Measurements from ENCODE around the gene HOXD3. TPM values are rescaled to one million over a fixed set of nuclear protein-coding genes. Genes with fewer than 3 reads are reported as not detected.

The HOXD3 gene
- total RNA-seq, 1 experiment from 2014 or later = not detected

DNA sequence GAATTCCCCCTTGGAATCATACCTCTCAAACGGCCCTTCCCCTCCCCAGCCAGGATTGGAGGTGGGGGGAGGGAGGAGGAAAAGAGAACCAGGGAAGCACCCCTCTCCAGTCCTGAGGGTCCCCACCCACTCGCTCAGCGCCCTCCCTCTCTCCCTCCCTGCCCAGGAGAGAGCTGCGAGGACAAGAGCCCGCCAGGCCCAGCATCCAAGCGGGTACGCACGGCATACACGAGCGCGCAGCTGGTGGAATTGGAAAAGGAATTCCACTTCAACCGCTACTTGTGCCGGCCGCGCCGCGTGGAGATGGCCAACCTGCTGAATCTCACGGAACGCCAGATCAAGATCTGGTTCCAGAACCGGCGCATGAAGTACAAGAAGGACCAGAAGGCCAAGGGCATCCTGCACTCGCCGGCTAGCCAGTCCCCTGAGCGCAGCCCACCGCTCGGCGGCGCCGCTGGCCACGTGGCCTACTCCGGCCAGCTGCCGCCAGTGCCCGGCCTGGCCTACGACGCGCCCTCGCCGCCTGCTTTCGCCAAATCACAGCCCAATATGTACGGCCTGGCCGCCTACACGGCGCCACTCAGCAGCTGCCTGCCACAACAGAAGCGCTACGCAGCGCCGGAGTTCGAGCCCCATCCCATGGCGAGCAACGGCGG, 14.4 kb downstream of the HOXD3 start (continued):
- TF ChIP-seq IRF2 (CRISPR knock-in tag; IDR thresholded peaks at IDR 0.05; ENCODE audit: borderline replicate concordance, low read depth) (no peak), ZNF232 (CRISPR knock-in tag; IDR thresholded peaks at IDR 0.05) (no peak), ZNF317 (CRISPR knock-in tag; IDR thresholded peaks at IDR 0.05; ENCODE audit: borderline replicate concordance, low read depth) (no peak), ZNF138 (CRISPR knock-in tag; conservative IDR thresholded peaks at IDR 0.05) (no peak), PRRX2 (CRISPR knock-in tag; IDR thresholded peaks at IDR 0.05) (no peak), RELA (CRISPR knock-in tag; IDR thresholded peaks at IDR 0.05; ENCODE audit: borderline replicate concordance) (no peak), CREM (CRISPR knock-in tag; IDR thresholded peaks at IDR 0.05) (no peak), SMAD3 (CRISPR knock-in tag; IDR thresholded peaks at IDR 0.05; ENCODE audit: borderline replicate concordance) (0 out of 2 replicates have a peak, but pooled peaks have one; percentile 37), NFYB (CRISPR knock-in tag; conservative IDR thresholded peaks at IDR 0.05; ENCODE audit: low read depth) (peak; percentile 24; the same call in 1 of the 2 replicates), MYBL2 (CRISPR knock-in tag; IDR thresholded peaks at IDR 0.05) (peak; percentile 89), RORB (CRISPR knock-in tag; IDR thresholded peaks at IDR 0.05) (no peak), ZNF423 (CRISPR knock-in tag; IDR thresholded peaks at IDR 0.05) (no peak)
- TF ChIP-seq, protein P1, sequence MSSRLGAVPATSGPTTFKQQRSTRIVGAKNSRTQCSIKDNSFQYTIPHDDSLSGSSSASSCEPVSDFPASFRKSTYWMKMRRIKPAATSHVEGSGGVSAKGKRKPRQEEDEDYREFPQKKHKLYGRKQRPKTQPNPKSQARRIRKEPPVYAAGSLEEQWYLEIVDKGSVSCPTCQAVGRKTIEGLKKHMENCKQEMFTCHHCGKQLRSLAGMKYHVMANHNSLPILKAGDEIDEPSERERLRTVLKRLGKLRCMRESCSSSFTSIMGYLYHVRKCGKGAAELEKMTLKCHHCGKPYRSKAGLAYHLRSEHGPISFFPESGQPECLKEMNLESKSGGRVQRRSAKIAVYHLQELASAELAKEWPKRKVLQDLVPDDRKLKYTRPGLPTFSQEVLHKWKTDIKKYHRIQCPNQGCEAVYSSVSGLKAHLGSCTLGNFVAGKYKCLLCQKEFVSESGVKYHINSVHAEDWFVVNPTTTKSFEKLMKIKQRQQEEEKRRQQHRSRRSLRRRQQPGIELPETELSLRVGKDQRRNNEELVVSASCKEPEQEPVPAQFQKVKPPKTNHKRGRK (CRISPR knock-in tag; IDR thresholded peaks at IDR 0.05; ENCODE audit: borderline replicate concordance) = no peak
- TF ChIP-seq, protein P2, sequence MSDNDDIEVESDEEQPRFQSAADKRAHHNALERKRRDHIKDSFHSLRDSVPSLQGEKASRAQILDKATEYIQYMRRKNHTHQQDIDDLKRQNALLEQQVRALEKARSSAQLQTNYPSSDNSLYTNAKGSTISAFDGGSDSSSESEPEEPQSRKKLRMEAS (CRISPR knock-in tag; IDR thresholded peaks at IDR 0.05) = peak; percentile 91
- TF ChIP-seq, protein P3, sequence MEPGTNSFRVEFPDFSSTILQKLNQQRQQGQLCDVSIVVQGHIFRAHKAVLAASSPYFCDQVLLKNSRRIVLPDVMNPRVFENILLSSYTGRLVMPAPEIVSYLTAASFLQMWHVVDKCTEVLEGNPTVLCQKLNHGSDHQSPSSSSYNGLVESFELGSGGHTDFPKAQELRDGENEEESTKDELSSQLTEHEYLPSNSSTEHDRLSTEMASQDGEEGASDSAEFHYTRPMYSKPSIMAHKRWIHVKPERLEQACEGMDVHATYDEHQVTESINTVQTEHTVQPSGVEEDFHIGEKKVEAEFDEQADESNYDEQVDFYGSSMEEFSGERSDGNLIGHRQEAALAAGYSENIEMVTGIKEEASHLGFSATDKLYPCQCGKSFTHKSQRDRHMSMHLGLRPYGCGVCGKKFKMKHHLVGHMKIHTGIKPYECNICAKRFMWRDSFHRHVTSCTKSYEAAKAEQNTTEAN (CRISPR knock-in tag; IDR thresholded peaks at IDR 0.05) = peak; percentile 65; the same call in 1 of the 2 replicates
- TF ChIP-seq, protein P4, sequence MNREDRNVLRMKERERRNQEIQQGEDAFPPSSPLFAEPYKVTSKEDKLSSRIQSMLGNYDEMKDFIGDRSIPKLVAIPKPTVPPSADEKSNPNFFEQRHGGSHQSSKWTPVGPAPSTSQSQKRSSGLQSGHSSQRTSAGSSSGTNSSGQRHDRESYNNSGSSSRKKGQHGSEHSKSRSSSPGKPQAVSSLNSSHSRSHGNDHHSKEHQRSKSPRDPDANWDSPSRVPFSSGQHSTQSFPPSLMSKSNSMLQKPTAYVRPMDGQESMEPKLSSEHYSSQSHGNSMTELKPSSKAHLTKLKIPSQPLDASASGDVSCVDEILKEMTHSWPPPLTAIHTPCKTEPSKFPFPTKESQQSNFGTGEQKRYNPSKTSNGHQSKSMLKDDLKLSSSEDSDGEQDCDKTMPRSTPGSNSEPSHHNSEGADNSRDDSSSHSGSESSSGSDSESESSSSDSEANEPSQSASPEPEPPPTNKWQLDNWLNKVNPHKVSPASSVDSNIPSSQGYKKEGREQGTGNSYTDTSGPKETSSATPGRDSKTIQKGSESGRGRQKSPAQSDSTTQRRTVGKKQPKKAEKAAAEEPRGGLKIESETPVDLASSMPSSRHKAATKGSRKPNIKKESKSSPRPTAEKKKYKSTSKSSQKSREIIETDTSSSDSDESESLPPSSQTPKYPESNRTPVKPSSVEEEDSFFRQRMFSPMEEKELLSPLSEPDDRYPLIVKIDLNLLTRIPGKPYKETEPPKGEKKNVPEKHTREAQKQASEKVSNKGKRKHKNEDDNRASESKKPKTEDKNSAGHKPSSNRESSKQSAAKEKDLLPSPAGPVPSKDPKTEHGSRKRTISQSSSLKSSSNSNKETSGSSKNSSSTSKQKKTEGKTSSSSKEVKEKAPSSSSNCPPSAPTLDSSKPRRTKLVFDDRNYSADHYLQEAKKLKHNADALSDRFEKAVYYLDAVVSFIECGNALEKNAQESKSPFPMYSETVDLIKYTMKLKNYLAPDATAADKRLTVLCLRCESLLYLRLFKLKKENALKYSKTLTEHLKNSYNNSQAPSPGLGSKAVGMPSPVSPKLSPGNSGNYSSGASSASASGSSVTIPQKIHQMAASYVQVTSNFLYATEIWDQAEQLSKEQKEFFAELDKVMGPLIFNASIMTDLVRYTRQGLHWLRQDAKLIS (CRISPR knock-in tag; IDR thresholded peaks at IDR 0.05; ENCODE audit: borderline replicate concordance) = no peak
- TF ChIP-seq, protein P5, sequence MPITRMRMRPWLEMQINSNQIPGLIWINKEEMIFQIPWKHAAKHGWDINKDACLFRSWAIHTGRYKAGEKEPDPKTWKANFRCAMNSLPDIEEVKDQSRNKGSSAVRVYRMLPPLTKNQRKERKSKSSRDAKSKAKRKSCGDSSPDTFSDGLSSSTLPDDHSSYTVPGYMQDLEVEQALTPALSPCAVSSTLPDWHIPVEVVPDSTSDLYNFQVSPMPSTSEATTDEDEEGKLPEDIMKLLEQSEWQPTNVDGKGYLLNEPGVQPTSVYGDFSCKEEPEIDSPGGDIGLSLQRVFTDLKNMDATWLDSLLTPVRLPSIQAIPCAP (CRISPR knock-in tag; IDR thresholded peaks at IDR 0.05) = peak; percentile 73; the same call in 1 of the 2 replicates
- TF ChIP-seq, protein P6, sequence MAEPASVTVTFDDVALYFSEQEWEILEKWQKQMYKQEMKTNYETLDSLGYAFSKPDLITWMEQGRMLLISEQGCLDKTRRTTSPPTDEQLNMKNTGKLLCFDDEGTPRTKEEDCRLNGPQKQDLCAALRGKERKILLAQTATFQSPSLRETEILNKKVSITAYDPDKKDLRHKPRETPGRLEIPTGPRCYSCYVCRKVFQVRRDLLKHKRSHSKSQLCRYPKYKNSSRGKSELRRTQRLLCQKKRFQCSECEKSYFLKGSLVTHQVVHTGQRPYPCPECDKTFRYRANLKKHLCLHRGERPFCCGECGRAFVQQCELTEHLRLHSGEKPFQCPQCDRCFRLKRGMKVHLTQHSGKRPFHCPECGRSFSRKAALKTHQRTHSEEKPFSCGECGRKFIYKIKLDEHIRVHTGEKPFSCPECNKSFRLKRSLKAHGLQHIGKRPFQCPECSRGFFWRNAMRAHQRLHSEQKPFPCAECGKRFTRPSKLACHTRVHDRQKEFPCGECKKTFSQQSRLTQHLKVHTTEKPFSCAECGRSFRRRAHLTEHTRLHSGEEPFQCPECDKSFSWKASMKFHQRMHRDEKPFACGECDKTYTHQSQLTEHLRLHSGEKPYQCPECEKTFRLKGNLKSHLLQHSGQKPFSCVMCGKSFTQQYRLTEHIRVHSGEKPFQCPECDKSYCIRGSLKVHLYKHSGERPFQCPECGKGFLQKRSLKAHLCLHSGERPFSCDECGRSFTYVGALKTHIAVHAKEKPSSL (CRISPR knock-in tag; conservative IDR thresholded peaks at IDR 0.05) = no peak
- TF ChIP-seq, protein P7, sequence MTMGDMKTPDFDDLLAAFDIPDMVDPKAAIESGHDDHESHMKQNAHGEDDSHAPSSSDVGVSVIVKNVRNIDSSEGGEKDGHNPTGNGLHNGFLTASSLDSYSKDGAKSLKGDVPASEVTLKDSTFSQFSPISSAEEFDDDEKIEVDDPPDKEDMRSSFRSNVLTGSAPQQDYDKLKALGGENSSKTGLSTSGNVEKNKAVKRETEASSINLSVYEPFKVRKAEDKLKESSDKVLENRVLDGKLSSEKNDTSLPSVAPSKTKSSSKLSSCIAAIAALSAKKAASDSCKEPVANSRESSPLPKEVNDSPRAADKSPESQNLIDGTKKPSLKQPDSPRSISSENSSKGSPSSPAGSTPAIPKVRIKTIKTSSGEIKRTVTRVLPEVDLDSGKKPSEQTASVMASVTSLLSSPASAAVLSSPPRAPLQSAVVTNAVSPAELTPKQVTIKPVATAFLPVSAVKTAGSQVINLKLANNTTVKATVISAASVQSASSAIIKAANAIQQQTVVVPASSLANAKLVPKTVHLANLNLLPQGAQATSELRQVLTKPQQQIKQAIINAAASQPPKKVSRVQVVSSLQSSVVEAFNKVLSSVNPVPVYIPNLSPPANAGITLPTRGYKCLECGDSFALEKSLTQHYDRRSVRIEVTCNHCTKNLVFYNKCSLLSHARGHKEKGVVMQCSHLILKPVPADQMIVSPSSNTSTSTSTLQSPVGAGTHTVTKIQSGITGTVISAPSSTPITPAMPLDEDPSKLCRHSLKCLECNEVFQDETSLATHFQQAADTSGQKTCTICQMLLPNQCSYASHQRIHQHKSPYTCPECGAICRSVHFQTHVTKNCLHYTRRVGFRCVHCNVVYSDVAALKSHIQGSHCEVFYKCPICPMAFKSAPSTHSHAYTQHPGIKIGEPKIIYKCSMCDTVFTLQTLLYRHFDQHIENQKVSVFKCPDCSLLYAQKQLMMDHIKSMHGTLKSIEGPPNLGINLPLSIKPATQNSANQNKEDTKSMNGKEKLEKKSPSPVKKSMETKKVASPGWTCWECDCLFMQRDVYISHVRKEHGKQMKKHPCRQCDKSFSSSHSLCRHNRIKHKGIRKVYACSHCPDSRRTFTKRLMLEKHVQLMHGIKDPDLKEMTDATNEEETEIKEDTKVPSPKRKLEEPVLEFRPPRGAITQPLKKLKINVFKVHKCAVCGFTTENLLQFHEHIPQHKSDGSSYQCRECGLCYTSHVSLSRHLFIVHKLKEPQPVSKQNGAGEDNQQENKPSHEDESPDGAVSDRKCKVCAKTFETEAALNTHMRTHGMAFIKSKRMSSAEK (CRISPR knock-in tag; IDR thresholded peaks at IDR 0.05; ENCODE audit: borderline replicate concordance) = no peak
- TF ChIP-seq, protein P8, sequence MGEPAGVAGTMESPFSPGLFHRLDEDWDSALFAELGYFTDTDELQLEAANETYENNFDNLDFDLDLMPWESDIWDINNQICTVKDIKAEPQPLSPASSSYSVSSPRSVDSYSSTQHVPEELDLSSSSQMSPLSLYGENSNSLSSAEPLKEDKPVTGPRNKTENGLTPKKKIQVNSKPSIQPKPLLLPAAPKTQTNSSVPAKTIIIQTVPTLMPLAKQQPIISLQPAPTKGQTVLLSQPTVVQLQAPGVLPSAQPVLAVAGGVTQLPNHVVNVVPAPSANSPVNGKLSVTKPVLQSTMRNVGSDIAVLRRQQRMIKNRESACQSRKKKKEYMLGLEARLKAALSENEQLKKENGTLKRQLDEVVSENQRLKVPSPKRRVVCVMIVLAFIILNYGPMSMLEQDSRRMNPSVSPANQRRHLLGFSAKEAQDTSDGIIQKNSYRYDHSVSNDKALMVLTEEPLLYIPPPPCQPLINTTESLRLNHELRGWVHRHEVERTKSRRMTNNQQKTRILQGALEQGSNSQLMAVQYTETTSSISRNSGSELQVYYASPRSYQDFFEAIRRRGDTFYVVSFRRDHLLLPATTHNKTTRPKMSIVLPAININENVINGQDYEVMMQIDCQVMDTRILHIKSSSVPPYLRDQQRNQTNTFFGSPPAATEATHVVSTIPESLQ (CRISPR knock-in tag; IDR thresholded peaks at IDR 0.05) = no peak
- TF ChIP-seq, protein P9, sequence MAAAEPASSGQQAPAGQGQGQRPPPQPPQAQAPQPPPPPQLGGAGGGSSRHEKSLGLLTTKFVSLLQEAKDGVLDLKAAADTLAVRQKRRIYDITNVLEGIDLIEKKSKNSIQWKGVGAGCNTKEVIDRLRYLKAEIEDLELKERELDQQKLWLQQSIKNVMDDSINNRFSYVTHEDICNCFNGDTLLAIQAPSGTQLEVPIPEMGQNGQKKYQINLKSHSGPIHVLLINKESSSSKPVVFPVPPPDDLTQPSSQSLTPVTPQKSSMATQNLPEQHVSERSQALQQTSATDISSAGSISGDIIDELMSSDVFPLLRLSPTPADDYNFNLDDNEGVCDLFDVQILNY (CRISPR knock-in tag; IDR thresholded peaks at IDR 0.05) = no peak

Measured in WTC11 (cell line).